ENCODE results near the gene PPP6R1. TPM values are rescaled to one million over a fixed set of nuclear protein-coding genes. Genes with fewer than 3 reads are reported as not detected.

Gene PPP6R1
- total and polyA plus RNA-seq, 2 of the 13 experiments (the other 11 are each of a cell fraction or from before 2014, with no cell fraction given) = 25.8 to 54.0 TPM

- in situ Hi-C loops (cut with HindIII; ENCODE audit: extremely low pct_ligation_motif_present, low pct_unique_long_range_greater_than_20kb) (no loop called here), intact Hi-C loops (cut with micrococcal nuclease; ENCODE audit: unreplicated experiment) (no loop called here)
- H3K36me3 ChIP-seq (replicated peaks in 1 of 2; ENCODE audit: control insufficient read depth in 1 of 2, insufficient read depth in 2 of 2, low read length in 2 of 2) = peaks cover 11 to 42% of the 10 kb centered on the region in 2 experiments; a peak in 4 of 5 replicates
- H3K9ac ChIP-seq (ENCODE audit: insufficient read depth, low read depth, low read length) = no peak overlapping the region
- no peak overlapping the region for H3K4me2 ChIP-seq (ENCODE audit: low read depth, low read length)
- H2AFZ ChIP-seq (ENCODE audit: low read length) = no peak overlapping the region
- peaks cover 96% of the 10 kb centered on the region for H3K79me2 ChIP-seq (ENCODE audit: insufficient read depth, low read length)
- peaks cover 68% of the 10 kb centered on the region for H3K4me1 ChIP-seq (ENCODE audit: insufficient read depth, low read length)
- H3K4me3 ChIP-seq (replicated peaks in 1 of 3; ENCODE audit: insufficient read depth in 1 of 3, low read depth in 2 of 3, low read length in 3 of 3) = no peak overlapping the region
- 96% methylated on average over 13 of the region's 21 CpGs for WGBS (ENCODE audit: low lambda C conversion rate)
- H3K9me3 ChIP-seq (ENCODE audit: low read length) = no peaks in the 10 kb centered on the region
- no peak overlapping the region for H3K27ac ChIP-seq (ENCODE audit: extremely low read length, insufficient read depth, low read length)
- DNase-seq (ENCODE audit: low spot score) (no peak), FAIRE-seq (no peak), ATAC-seq (no peak)
- no TSS peak for BruUV-seq (replicated peaks)
- ChIA-PET CTCF (ENCODE audit: low intra/inter-chr PET ratio, low total read pairs) (no interaction called here), POLR2A (interaction anchor here (1.4 kb wide), 1 partner anchor 27 kb away, joined by 3 read pairs; the partner anchor contains the start of gene HSPBP1)
- peaks cover 71% of the 10 kb centered on the region for H4K20me1 ChIP-seq (ENCODE audit: insufficient read depth, low read length)
- TF ChIP-seq ZNF569 (CRISPR knock-in tag; IDR thresholded peaks at IDR 0.05; ENCODE audit: borderline replicate concordance) (no peak), ZGPAT (CRISPR knock-in tag; IDR thresholded peaks at IDR 0.05) (no peak), ZBTB43 (CRISPR knock-in tag; conservative IDR thresholded peaks at IDR 0.05) (no peak), ARNTL (CRISPR knock-in tag; IDR thresholded peaks at IDR 0.05) (no peak), ZNF496 (CRISPR knock-in tag; IDR thresholded peaks at IDR 0.05; ENCODE audit: insufficient replicate concordance) (no peak), ZNF660 (CRISPR knock-in tag; IDR thresholded peaks at IDR 0.05; ENCODE audit: borderline replicate concordance, low read depth) (no peak), ZFP91 (CRISPR knock-in tag; IDR thresholded peaks at IDR 0.05; ENCODE audit: borderline replicate concordance) (no peak)
- H3K27me3 ChIP-seq (ENCODE audit: control insufficient read depth in 1 of 2, insufficient read depth in 2 of 2, low read length in 2 of 2) = no peaks in the 10 kb centered on the region; a peak in 1 of 5 replicates
These were observed 5.8 kb downstream of the PPP6R1 start for GRCh38 chr19:55252760-55253663.
